Neural crest cell (in vitro differentiated cells): ENCODE measurements around the gene VWA8. TPM values are rescaled to one million over a fixed set of nuclear protein-coding genes. Genes with fewer than 3 reads are reported as not detected.

ENCODE experiments used
- DNase-seq: peaks from one replicate; pipeline ENCODE4 v3.0.0; 2021; ENCODE audit warnings: low read depth, mixed read lengths, low spot score
- H3K27ac Mint-ChIP-seq: one replicate; pipeline ENCODE4 v1.8.0; 2021; ENCODE audit warnings: mild to moderate bottlenecking, mixed read lengths; ENCODE audit not compliant: unreplicated experiment
- H3K27me3 Mint-ChIP-seq: 2 replicates; pipeline ENCODE4 v1.8.0; 2021; ENCODE audit warnings: low read depth, mild to moderate bottlenecking, mixed read lengths
- H3K36me3 Mint-ChIP-seq: 2 replicates; pipeline ENCODE4 v1.8.0; 2021; ENCODE audit warnings: low read depth, mild to moderate bottlenecking, mixed read lengths
- H3K4me1 Mint-ChIP-seq: 2 replicates; pipeline ENCODE4 v1.8.0; 2021; ENCODE audit warnings: mixed read lengths
- H3K4me3 Mint-ChIP-seq: one replicate; pipeline ENCODE4 v1.8.0; 2021; ENCODE audit warnings: mild to moderate bottlenecking, mixed read lengths
- H3K9me3 Mint-ChIP-seq: 2 replicates; pipeline ENCODE4 v1.8.0; 2021; ENCODE audit warnings: mixed read lengths
- CTCF ChIP-seq: fragments of 200-600 bp; sonication (generic); conservative IDR thresholded peaks from 2 replicates; pipeline ENCODE4 v1.5.0; 2021; ENCODE audit warnings: antibody characterized with exemption, mild to moderate bottlenecking
- total RNA-seq: library from RNA; stranded (reverse); gene quantifications from 2 replicates; pipeline ENCODE4 v1.2.1, GENCODE V29; 2021

The VWA8 gene
- total RNA-seq, 1 donor from 2014 or later = 19.5 TPM

- Mint-ChIP-seq H3K9me3 (no peaks in the 10 kb centered on the region), H3K27me3 (no peaks in the 10 kb centered on the region), H3K4me1 (no peaks in the 10 kb centered on the region), H3K36me3 (peaks cover 16% of the 10 kb centered on the region), H3K4me3 (no peak overlapping the region), H3K27ac (no peak overlapping the region)
- no peak for TF ChIP-seq CTCF
- DNase-seq = no peak
Observed at GRCh38 chr13:41682001-41682400, 278.9 kb downstream of the VWA8 start.

- H3K27me3 Mint-ChIP-seq = no peaks in the 10 kb centered on the region
- peaks cover 16% of the 10 kb centered on the region for H3K36me3 Mint-ChIP-seq
- TF ChIP-seq CTCF = no peak
- H3K4me1 Mint-ChIP-seq = no peaks in the 10 kb centered on the region
- no peaks in the 10 kb centered on the region for H3K9me3 Mint-ChIP-seq
- H3K4me3 Mint-ChIP-seq = no peak overlapping the region
- DNase-seq = no peak
- no peak overlapping the region for H3K27ac Mint-ChIP-seq
Observed at GRCh38 chr13:41681587-41681986, 279.3 kb downstream of the VWA8 start.

GRCh38 chr13:41680900-41681299 lies 280.0 kb downstream of the VWA8 start:
- no peaks in the 10 kb centered on the region for H3K27me3 Mint-ChIP-seq
- no peak for TF ChIP-seq CTCF
- H3K4me1 Mint-ChIP-seq = no peaks in the 10 kb centered on the region
- no peak overlapping the region for H3K4me3 Mint-ChIP-seq
- H3K27ac Mint-ChIP-seq = no peak overlapping the region
- H3K36me3 Mint-ChIP-seq = peaks cover 16% of the 10 kb centered on the region
- H3K9me3 Mint-ChIP-seq = no peaks in the 10 kb centered on the region
- DNase-seq = no peak

DNA sequence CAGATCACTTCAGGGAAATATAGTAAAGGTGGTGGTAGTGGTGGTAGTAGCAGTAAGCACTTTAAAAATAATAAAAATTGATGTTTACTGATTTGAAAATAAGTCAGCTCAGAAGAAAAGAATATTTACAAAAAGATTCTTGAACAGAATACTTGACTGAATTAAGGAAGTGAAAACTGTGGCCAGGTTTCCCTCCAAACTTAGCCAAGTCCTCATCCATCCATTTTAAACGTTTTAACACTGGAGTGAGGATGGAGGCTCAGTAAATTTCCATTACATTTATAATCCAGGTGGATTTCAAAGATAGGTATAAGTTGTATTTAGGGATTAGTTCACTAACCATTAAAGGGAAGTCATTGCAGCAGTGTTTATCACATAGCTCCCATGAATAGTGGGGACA lies 282.1 kb downstream of the VWA8 start:
- H3K27me3 Mint-ChIP-seq = no peaks in the 10 kb centered on the region
- TF ChIP-seq CTCF = no peak

DNA sequence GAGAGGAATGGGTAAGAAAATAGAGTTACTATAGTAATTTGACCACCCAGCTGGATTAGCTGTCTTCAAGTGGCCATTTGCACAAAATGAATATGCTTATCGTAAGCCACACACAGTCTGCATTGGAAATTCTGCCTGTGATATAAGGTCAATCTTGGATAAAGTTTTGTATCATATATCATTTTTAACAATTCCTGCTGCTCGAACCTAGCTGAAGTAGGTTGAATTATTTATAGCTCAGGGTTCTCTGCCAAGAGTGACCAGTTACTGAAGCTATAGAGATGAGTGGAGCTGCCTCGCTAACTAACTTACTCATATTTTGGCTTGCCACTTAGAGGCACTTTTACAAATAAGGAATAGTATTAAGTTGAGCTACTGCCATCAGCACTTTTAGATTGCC lies 282.7 kb downstream of the VWA8 start:
- no peaks in the 10 kb centered on the region for H3K4me1 Mint-ChIP-seq
- no peaks in the 10 kb centered on the region for H3K9me3 Mint-ChIP-seq
- TF ChIP-seq CTCF = no peak
- no peak overlapping the region for H3K27ac Mint-ChIP-seq
- no peak for DNase-seq
- peaks cover 8% of the 10 kb centered on the region for H3K36me3 Mint-ChIP-seq
- no peak overlapping the region for H3K4me3 Mint-ChIP-seq
- H3K27me3 Mint-ChIP-seq = no peaks in the 10 kb centered on the region

More for the DNA sequence above, 282.1 kb downstream of the VWA8 start:
- Mint-ChIP-seq H3K36me3 (peaks cover 13% of the 10 kb centered on the region), H3K9me3 (no peaks in the 10 kb centered on the region), H3K27ac (no peak overlapping the region), H3K4me3 (no peak overlapping the region), H3K4me1 (no peaks in the 10 kb centered on the region)
- DNase-seq = no peak

DNA sequence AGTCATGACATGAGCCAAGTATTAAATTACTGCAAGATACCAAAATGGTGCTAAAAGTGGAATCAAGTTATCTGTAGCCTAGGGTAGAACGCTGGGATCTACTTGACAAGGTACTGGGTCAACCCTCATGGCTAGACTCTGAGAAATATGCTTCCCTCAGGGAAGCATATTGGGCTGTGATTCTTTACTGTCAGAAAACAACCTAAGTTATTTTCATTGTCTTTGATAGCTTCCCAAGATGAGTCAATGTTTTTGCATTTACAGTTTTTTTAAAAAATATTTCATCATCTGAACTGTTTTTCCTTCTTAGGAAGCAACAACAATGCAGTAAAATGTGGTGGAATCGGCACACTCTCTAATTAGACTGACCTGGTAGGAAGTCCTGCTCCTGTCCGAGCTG lies 285.6 kb downstream of the VWA8 start:
- H3K27me3 Mint-ChIP-seq = no peaks in the 10 kb centered on the region
- TF ChIP-seq CTCF = no peak
- no peak overlapping the region for H3K4me3 Mint-ChIP-seq
- H3K36me3 Mint-ChIP-seq = no peaks in the 10 kb centered on the region
- no peak for DNase-seq
- H3K27ac Mint-ChIP-seq = no peak overlapping the region
- H3K4me1 Mint-ChIP-seq = no peaks in the 10 kb centered on the region
- H3K9me3 Mint-ChIP-seq = no peaks in the 10 kb centered on the region
